HL-60 (cell line): Measurements from ENCODE around the gene RBBP9.

Source experiments
- DNase-seq, 2 experiments: peaks; one replicate each; pipeline ENCODE4 v3.0.0-alpha.2; 2010 to 2020; ENCODE audit warnings: low read depth in 1 of 2, low spot score in 1 of 2
- H3K27ac ChIP-seq: fragments of 250-450 bp; sonication (Bioruptor Pico); replicated peaks from 2 replicates; pipeline ENCODE4 v1.5.1; 2020; ENCODE audit warnings: mild to moderate bottlenecking, moderate library complexity
- H3K27me3 ChIP-seq: fragments of 250-450 bp; sonication (Bioruptor Pico); 2 replicates; pipeline ENCODE4 v1.5.1; 2021; ENCODE audit warnings: mild to moderate bottlenecking, moderate library complexity; ENCODE audit not compliant: insufficient read depth, poor library complexity, severe bottlenecking
- H3K4me3 ChIP-seq: replicated peaks from 2 replicates; pipeline ENCODE4 v1.5.1; 2011; ENCODE audit warnings: mild to moderate bottlenecking, control low read depth, low read length; ENCODE audit not compliant: insufficient read depth
- CTCF ChIP-seq: IDR thresholded peaks from one replicate; pipeline ENCODE4 v1.5.1; 2011; ENCODE audit warnings: low read length, control low read depth, inconsistent platforms; ENCODE audit not compliant: insufficient read depth
- GABPA ChIP-seq: IDR thresholded peaks from 2 replicates; pipeline ENCODE4 v1.6.1; 2012; ENCODE audit warnings: low read depth
- POLR2AphosphoS5 ChIP-seq: IDR thresholded peaks from 2 replicates; pipeline ENCODE4 v1.6.1; 2012; ENCODE audit warnings: low read depth
- REST ChIP-seq: IDR thresholded peaks from 2 replicates; pipeline ENCODE4 v1.6.1; 2012; ENCODE audit warnings: low read depth; ENCODE audit not compliant: insufficient replicate concordance
- SPI1 ChIP-seq: IDR thresholded peaks from 2 replicates; pipeline ENCODE4 v1.6.1; 2012; ENCODE audit warnings: low read depth, mild to moderate bottlenecking, borderline replicate concordance

Gene RBBP9

GRCh38 chr20:18532626-18533025 lies 35.6 kb upstream of the RBBP9 start:
- no peak for DNase-seq
- Histone ChIP-seq H3K27me3 (no peaks in the 10 kb centered on the region), H3K27ac (no peak overlapping the region), H3K4me3 (no peak overlapping the region)
- TF ChIP-seq REST, result no peak
- TF ChIP-seq POLR2AphosphoS5, result no peak
- TF ChIP-seq SPI1, result no peak
- no peak for TF ChIP-seq CTCF
- TF ChIP-seq GABPA, result no peak

- Histone ChIP-seq H3K27me3 (no peaks in the 10 kb centered on the region), H3K27ac (no peak overlapping the region), H3K4me3 (no peak overlapping the region)
- TF ChIP-seq GABPA, result no peak
- no peak for TF ChIP-seq CTCF
- no peak for TF ChIP-seq SPI1
- no peak for TF ChIP-seq REST
- TF ChIP-seq POLR2AphosphoS5, result no peak
- DNase-seq, result no peak
Observed at GRCh38 chr20:18529041-18529440, 32.0 kb upstream of the RBBP9 start.

- TF ChIP-seq SPI1 (no peak), POLR2AphosphoS5 (no peak), REST (no peak), GABPA (no peak), CTCF (no peak)
- Histone ChIP-seq H3K4me3 (no peak overlapping the region), H3K27ac (no peak overlapping the region), H3K27me3 (no peaks in the 10 kb centered on the region)
- no peak for DNase-seq
Observed at GRCh38 chr20:18527836-18528235, 30.8 kb upstream of the RBBP9 start.
